Heart left ventricle (tissue), 16 donors: ENCODE data around the gene GALNTL6. TPM values are rescaled to one million over a fixed set of nuclear protein-coding genes. Genes with fewer than 3 reads are reported as not detected.

Source experiments
- ATAC-seq, 4 donors: fragments of 200-7000 bp; cut with Tn5 transposase; one replicate each; pipeline ENCODE4 v1.9.1; 2020 to 2022; ENCODE audit warnings: moderate library complexity in 4 of 4, mild to moderate bottlenecking in 3 of 4, moderate number of reproducible peaks in 1 of 4
- DNase-seq, 5 donors: peaks; one replicate each; pipeline ENCODE4 v3.0.0-alpha.2; 2020
- H3K27ac ChIP-seq, 12 donors: fragments of 200-600 bp; sonication (generic) in 4 of 12; one replicate each; pipeline versions ENCODE4 v1.5.0 to v1.8.0; 2016 to 2022; ENCODE audit warnings: mild to moderate bottlenecking in 2 of 12
- H3K27me3 ChIP-seq, 9 donors: fragments of 200-600 bp; sonication (generic) in 2 of 9; one replicate each; pipeline versions ENCODE4 v1.5.1 to v1.8.0; 2016 to 2022; ENCODE audit warnings: mild to moderate bottlenecking in 3 of 9
- H3K36me3 ChIP-seq, 9 donors: fragments of 200-600 bp; sonication (generic) in 2 of 9; one replicate each; pipeline versions ENCODE4 v1.5.0 to v1.8.0; 2018 to 2022; ENCODE audit warnings: mild to moderate bottlenecking in 2 of 9
- H3K4me1 ChIP-seq, 12 donors: fragments of 200-600 bp; sonication (generic) in 4 of 12; one replicate each; pipeline versions ENCODE4 v1.5.0 to v1.8.0; 2016 to 2022; ENCODE audit warnings: mild to moderate bottlenecking in 3 of 12
- H3K4me3 ChIP-seq, 12 donors: fragments of 200-600 bp; sonication (generic) in 4 of 12; one replicate each; pipeline versions ENCODE4 v1.5.0 to v1.8.0; 2017 to 2022; ENCODE audit warnings: mild to moderate bottlenecking in 9 of 12, moderate library complexity in 4 of 12
- H3K9me3 ChIP-seq, 12 donors: fragments of 200-600 bp; sonication (generic) in 4 of 12; one replicate each; pipeline versions ENCODE4 v1.5.0 to v1.8.0; 2016 to 2022; ENCODE audit warnings: mild to moderate bottlenecking in 1 of 12
- POLR2A ChIP-seq, 2 donors: fragments of 450-650 bp; IDR thresholded peaks; one replicate each; pipeline ENCODE4 v1.6.1; 2017; ENCODE audit warnings: antibody characterized with exemption in 2 of 2, mild to moderate bottlenecking in 2 of 2, moderate library complexity in 2 of 2
- WGBS, 4 donors: extraction: QIAGEN DNeasy Blood & Tissue Kit in 2 of 4; methylation state at CpG; one replicate each; pipeline versions ENCODE4 v1.1.5 to v1.1.7; 2013 to 2018; 5-methylcytosine and 5-hydroxymethylcytosine counted together
- intact Hi-C, 10 donors: fragments of 100-400 bp; cut with DNase I; formaldehyde crosslinking; loops; one replicate each; pipeline versions ENCODE4 v1.11.1 to v1.14.2; 2022
- polyA plus RNA-seq, 2 donors: library from polyadenylated mRNA; stranded (reverse); fragments of 200-250 nt; gene quantifications; one replicate each; pipeline ENCODE4 v1.2.3, GENCODE V29; 2013
- total RNA-seq, 9 donors: library from RNA; depleted of rRNA in 2 of 9; stranded (reverse); fragments of >200 nt in 2 of 9; fragmentation: NEBNext Ultra II Directional in 3 of 9; extraction: Animal tissue kit (Norgen Biotek cat#: 25700) in 3 of 9; gene quantifications; one replicate each; pipeline versions ENCODE4 v1.1.0 to v1.2.4, GENCODE V29; 2016 to 2023
- TF ChIP-seq, protein P1 (sequence below), 12 donors: fragments of 200-600 bp; sonication (generic) in 4 of 12; IDR thresholded peaks; one replicate each; pipeline versions ENCODE4 v1.5.0 to v1.8.0; 2018 to 2022; ENCODE audit warnings: antibody characterized with exemption in 12 of 12, mild to moderate bottlenecking in 5 of 12
- donor health status: ischemic (EF 13 %, LVEDD 7.1; RV severe dilation, severe dysfunction).
- donor health status: healthy with polysubstance abuse.
- donor health status: DM: no; HTN: yes; CAD: no.
- donor health status: DM: no; HTN: no; CAD: no.
- donor health status: ischemic (EF 25% LVEDD 6.9; RV normal size, moderate dysfunction).
- donor health status: ischemic (EF 25% LVEDD 5.7; RV mildly dilated, moderate dysfunction).
- donor health status: healthy.
- donor health status: DM: yes; HTN: yes; CAD: no.
- donor health status: ischemic (EF 35%, LVEDD 5.7; RV mildly dilated, moderate dysfunction).
- donor health status: nonischemic (EF 11% LVEDD 7.7; RV severe dilation, severe dysfunction).
- donor health status: DM: yes; HTN: yes; CAD: no.
- donor health status: PGD.
- donor health status: ischemic (EF 29% LVEDD 5.4; RV normal size, mild dysfunction).
- donor health status: nonischemic (EF 23%, LVEDD 6.1; RV moderate dilation, normal function).

The GALNTL6 gene
- total and polyA plus RNA-seq, 11 donors = 0.33 to 0.52 TPM; not detected in 9

DNA sequence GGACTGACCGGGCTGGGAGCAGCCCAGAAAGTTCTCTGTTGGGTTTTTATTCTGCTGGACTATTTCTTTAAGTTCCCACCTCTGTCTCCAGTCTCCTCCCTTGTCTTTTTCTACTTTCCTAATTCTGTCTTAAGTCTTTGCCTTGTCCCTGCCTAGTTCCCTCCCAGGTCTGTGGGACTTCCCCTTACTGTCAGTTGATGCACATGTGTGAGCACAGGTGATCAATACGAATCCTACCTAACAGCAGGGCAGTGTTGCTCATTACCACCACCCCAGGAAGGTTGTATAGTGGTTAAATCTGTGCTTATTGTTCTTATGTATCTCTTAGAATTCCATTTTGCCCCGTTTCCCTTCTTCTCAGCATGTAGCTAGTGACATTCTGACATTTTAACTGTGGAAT lies 62.1 kb downstream of the GALNTL6 start:
- Histone ChIP-seq H3K4me3 (no peak overlapping the region), H3K4me1 (no peaks in the 10 kb centered on the region), H3K27ac (no peak overlapping the region), H3K27me3 (no peaks in the 10 kb centered on the region), H3K9me3 (no peaks in the 10 kb centered on the region), H3K36me3 (no peaks in the 10 kb centered on the region)
- WGBS, 4 donors = 62 to 71% (median 70%) methylated on average over 3 of the region's 3 CpGs
- DNase-seq (no peak), ATAC-seq (no peak)
- TF ChIP-seq, protein P1, sequence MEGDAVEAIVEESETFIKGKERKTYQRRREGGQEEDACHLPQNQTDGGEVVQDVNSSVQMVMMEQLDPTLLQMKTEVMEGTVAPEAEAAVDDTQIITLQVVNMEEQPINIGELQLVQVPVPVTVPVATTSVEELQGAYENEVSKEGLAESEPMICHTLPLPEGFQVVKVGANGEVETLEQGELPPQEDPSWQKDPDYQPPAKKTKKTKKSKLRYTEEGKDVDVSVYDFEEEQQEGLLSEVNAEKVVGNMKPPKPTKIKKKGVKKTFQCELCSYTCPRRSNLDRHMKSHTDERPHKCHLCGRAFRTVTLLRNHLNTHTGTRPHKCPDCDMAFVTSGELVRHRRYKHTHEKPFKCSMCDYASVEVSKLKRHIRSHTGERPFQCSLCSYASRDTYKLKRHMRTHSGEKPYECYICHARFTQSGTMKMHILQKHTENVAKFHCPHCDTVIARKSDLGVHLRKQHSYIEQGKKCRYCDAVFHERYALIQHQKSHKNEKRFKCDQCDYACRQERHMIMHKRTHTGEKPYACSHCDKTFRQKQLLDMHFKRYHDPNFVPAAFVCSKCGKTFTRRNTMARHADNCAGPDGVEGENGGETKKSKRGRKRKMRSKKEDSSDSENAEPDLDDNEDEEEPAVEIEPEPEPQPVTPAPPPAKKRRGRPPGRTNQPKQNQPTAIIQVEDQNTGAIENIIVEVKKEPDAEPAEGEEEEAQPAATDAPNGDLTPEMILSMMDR (IDR thresholded peaks at IDR 0.05) = no peak
- no peak for TF ChIP-seq POLR2A (IDR thresholded peaks at IDR 0.05)
- intact Hi-C loops = no loop called here

DNA sequence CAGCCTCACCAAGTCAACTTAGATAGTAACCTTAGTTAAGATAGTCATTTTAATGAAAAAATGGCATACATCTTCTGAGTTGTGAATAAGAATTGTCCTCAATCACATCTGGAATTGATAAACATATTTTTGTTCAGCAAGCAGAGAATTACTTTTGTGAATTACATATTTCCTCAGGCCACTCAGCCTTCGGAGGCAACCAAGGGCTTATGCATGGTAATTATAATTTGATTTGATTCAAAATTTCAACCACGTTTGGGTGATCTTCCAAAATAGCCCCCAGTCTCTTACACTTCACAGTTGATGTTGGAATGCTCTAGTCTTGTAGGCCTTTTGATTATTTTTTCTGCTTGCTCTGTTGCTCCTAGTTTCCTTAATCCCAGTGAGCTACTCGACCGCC lies 63.4 kb downstream of the GALNTL6 start:
- H3K4me3 ChIP-seq = no peak overlapping the region
- H3K36me3 ChIP-seq = no peaks in the 10 kb centered on the region
- no peaks in the 10 kb centered on the region for H3K9me3 ChIP-seq
- H3K4me1 ChIP-seq = no peaks in the 10 kb centered on the region
- H3K27me3 ChIP-seq = no peaks in the 10 kb centered on the region
- no peak overlapping the region for H3K27ac ChIP-seq
- DNase-seq (no peak), ATAC-seq (no peak)
- intact Hi-C loops = no loop called here
- TF ChIP-seq, protein P1 (IDR thresholded peaks at IDR 0.05) = no peak
- TF ChIP-seq POLR2A (IDR thresholded peaks at IDR 0.05) = no peak
- WGBS, 4 donors = 68 to 78% (median 74%) methylated on average over 4 of the region's 4 CpGs

DNA sequence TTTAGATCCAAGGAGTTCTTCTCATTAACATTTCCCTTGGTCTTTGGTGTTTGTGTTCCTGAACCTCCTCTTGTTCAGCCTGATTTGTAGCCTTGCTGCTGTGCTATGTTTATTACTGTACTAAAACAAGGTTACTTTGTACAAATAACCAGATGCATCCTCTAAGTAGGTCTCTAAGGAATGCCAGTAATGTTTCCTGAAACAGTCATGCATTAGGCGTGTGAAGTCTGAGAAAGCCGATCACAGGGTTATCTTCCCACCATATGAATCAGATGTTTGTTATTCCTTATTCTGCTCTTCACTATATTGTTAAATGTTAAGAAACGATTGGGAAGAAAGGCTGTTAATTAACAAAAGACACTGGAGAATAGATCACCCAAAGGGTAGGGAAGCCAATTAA lies 66.9 kb downstream of the GALNTL6 start:
- ATAC-seq = no peak
- Histone ChIP-seq H3K36me3 (no peaks in the 10 kb centered on the region), H3K27ac (no peak overlapping the region), H3K4me3 (no peak overlapping the region), H3K9me3 (no peaks in the 10 kb centered on the region), H3K27me3 (no peaks in the 10 kb centered on the region), H3K4me1 (no peaks in the 10 kb centered on the region)
- DNase-seq = no peak
- TF ChIP-seq, protein P1 (IDR thresholded peaks at IDR 0.05) = no peak
- TF ChIP-seq POLR2A (IDR thresholded peaks at IDR 0.05) = no peak
- WGBS, 4 donors = 29 to 46% (median 38%) methylated on average over 3 of the region's 3 CpGs
- intact Hi-C loops = no loop called here

DNA sequence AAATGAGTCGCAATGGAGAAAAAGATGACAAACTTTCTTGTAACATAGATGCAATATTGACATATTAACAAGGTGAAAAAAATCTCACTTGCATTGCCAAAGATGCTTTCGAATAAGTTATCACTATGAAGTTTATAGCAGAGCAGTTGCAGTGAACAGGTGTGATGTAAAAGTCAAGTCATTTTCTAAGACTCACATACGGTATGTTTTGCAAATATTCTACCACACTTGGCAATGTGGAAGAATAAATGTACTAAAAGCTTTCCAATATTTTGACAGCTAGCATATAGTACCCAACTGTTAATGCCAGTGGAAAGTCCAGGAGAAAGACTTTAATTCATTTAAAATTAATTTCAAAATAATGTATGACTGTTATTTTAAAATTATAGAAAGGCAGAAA lies 76.5 kb downstream of the GALNTL6 start:
- WGBS, 4 donors = 79 to 85% (median 83%) methylated on average over 3 of the region's 3 CpGs
- DNase-seq (no peak), ATAC-seq (no peak)
- Histone ChIP-seq H3K36me3 (no peaks in the 10 kb centered on the region), H3K4me1 (no peaks in the 10 kb centered on the region), H3K27me3 (no peaks in the 10 kb centered on the region), H3K9me3 (no peaks in the 10 kb centered on the region), H3K27ac (no peak overlapping the region), H3K4me3 (no peak overlapping the region)
- intact Hi-C loops = no loop called here
- no peak for TF ChIP-seq POLR2A (IDR thresholded peaks at IDR 0.05)
- TF ChIP-seq, protein P1 (IDR thresholded peaks at IDR 0.05) = no peak
